ENCODE results near the gene SBF1.

DNA sequence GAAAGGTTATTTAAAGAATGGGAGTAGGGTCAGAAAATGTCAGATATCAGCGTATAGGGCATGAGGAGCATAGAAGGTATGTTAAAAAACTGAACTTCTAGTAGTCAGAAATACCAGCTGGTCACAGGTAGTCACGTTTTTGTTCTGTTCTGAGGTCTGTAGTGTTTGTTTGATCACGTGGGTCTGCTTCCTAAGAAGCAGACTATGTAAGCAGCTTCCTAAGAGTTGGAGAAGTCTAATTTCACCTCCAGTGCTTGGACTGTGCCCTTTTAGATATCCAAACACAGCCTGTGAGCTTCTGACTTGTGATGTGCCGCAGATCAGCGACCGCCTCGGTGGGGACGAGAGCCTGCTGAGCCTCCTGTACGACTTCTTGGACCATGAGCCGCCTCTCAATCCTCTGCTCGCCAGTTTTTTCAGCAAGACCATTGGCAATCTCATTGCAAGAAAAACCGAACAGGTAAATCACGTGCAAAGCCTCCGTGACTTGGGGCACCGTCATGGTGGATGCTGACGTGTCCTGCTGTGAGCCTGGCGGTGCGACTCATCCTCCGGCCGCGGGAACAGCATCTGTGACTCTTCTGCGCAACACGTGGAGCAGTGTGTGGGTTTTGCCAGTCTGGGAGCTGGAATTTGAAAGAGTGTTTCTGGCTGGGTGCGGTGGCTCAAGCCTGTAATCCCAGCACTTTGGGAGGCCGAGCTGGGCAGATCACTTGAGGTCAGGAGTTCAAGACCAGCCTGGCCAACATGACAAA lies 68.2 kb downstream of the SBF1 start:
- TF ChIP-seq EZH2 (IDR thresholded peaks at IDR 0.05; ENCODE audit: borderline replicate concordance, low read length), result no peak
- TF ChIP-seq, protein P1, sequence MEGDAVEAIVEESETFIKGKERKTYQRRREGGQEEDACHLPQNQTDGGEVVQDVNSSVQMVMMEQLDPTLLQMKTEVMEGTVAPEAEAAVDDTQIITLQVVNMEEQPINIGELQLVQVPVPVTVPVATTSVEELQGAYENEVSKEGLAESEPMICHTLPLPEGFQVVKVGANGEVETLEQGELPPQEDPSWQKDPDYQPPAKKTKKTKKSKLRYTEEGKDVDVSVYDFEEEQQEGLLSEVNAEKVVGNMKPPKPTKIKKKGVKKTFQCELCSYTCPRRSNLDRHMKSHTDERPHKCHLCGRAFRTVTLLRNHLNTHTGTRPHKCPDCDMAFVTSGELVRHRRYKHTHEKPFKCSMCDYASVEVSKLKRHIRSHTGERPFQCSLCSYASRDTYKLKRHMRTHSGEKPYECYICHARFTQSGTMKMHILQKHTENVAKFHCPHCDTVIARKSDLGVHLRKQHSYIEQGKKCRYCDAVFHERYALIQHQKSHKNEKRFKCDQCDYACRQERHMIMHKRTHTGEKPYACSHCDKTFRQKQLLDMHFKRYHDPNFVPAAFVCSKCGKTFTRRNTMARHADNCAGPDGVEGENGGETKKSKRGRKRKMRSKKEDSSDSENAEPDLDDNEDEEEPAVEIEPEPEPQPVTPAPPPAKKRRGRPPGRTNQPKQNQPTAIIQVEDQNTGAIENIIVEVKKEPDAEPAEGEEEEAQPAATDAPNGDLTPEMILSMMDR (IDR thresholded peaks at IDR 0.05; ENCODE audit: low read length), result no peak
